DOHH2 (cell line): ENCODE measurements around the gene SPOCK1.

ENCODE experiments used
- EZH2phosphoT487 ChIP-seq: fragments of 200-600 bp; sonication (generic); IDR thresholded peaks from 2 replicates; pipeline ENCODE4 v1.6.1; 2017; ENCODE audit warnings: borderline replicate concordance, mild to moderate bottlenecking, antibody characterized with exemption, low read length, moderate library complexity, mixed read lengths
- TF ChIP-seq, protein P1 (sequence below): fragments of 200-600 bp; sonication (generic); IDR thresholded peaks from one replicate; pipeline ENCODE4 v1.5.1; 2014; ENCODE audit warnings: antibody characterized with exemption, mild to moderate bottlenecking, low read depth, low read length; ENCODE audit not compliant: poor library complexity, severe bottlenecking

DNA sequence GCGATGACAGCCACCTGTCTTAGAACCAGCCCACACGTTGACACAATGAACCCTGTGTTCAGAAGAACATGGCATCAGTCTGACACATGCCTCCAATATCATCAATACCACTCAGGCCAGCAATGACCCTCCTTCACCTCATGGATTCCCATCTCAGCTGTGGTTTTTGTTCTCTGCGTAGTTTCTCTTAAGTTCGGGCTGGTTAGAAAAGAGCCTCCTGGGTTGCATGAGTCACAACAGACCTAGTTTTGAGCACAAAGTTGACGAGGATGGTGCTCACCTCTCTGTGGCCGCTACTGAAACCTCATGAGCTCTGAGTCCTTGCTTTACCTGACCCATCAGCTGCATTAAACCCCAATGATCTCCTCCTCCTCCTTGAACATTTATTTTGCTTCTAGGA is 299.9 kb downstream of the SPOCK1 start:
- TF ChIP-seq, protein P1, sequence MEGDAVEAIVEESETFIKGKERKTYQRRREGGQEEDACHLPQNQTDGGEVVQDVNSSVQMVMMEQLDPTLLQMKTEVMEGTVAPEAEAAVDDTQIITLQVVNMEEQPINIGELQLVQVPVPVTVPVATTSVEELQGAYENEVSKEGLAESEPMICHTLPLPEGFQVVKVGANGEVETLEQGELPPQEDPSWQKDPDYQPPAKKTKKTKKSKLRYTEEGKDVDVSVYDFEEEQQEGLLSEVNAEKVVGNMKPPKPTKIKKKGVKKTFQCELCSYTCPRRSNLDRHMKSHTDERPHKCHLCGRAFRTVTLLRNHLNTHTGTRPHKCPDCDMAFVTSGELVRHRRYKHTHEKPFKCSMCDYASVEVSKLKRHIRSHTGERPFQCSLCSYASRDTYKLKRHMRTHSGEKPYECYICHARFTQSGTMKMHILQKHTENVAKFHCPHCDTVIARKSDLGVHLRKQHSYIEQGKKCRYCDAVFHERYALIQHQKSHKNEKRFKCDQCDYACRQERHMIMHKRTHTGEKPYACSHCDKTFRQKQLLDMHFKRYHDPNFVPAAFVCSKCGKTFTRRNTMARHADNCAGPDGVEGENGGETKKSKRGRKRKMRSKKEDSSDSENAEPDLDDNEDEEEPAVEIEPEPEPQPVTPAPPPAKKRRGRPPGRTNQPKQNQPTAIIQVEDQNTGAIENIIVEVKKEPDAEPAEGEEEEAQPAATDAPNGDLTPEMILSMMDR, result no peak
- no peak for TF ChIP-seq EZH2phosphoT487
